B cell (primary cell): ENCODE results near the gene FAM204A. TPM values are rescaled to one million over a fixed set of nuclear protein-coding genes. Genes with fewer than 3 reads are reported as not detected.

ENCODE experiments used
- ATAC-seq: fragments of 200-7000 bp; cut with Tn5 transposase; one replicate; pipeline ENCODE4 v1.10.0; 2021; ENCODE audit warnings: low read depth, mild to moderate bottlenecking, moderate number of reproducible peaks, moderate library complexity
- CTCF ChIA-PET: fragments of 350-600 bp; sonication (Branson Sonifier 250); formaldehyde crosslinking; loops from one replicate; lab custom pipeline; 2021; ENCODE audit warnings: antibody characterized with exemption, inconsistent platforms; lab: Charles Lee
- POLR2A ChIA-PET: fragments of 350-600 bp; sonication (Branson Sonifier 250); formaldehyde crosslinking; loops from one replicate; lab custom pipeline; 2021; ENCODE audit warnings: antibody characterized with exemption; lab: Charles Lee
- DNase-seq: peaks from one replicate; pipeline ENCODE4 v3.0.0; 2013
- H2AFZ ChIP-seq: 2 replicates; pipeline ENCODE4 v1.6.1; 2012; ENCODE audit warnings: mild to moderate bottlenecking, low read depth, low read length; ENCODE audit not compliant: insufficient read depth, poor library complexity, severe bottlenecking
- H3K27ac ChIP-seq, 2 donors: 1 replicate in 1 of 2; 2 replicates in 1 of 2; pipeline ENCODE4 v1.5.1; 2012 to 2013; ENCODE audit warnings: low read length in 2 of 2, mild to moderate bottlenecking in 2 of 2, moderate library complexity in 1 of 2
- H3K27me3 ChIP-seq, 4 experiments: fragments of 200-600 bp in 1 of 4; sonication (generic) in 1 of 4; replicated peaks in 1 of 4; 1 replicate in 2 of 4; 2 replicates in 2 of 4; pipeline versions ENCODE4 v1.6.1 to v1.7.0; 2013 to 2016; ENCODE audit warnings: low read length in 3 of 4, mild to moderate bottlenecking in 2 of 4, mixed read lengths in 1 of 4, moderate library complexity in 1 of 4; ENCODE audit not compliant: insufficient read depth in 4 of 4, control insufficient read depth in 3 of 4; ENCODE audit errors: control extremely low read depth in 1 of 4
- H3K36me3 ChIP-seq, 2 experiments: replicated peaks in 1 of 2; 1 replicate in 1 of 2; 2 replicates in 1 of 2; pipeline versions ENCODE4 v1.6.1 to v1.7.1; 2013; ENCODE audit warnings: low read length in 1 of 2; ENCODE audit not compliant: insufficient read depth in 2 of 2, control insufficient read depth in 1 of 2; ENCODE audit errors: control extremely low read depth in 1 of 2, extremely low read depth in 1 of 2
- H3K4me1 ChIP-seq, 2 donors: fragments of 200-600 bp in 1 of 2; sonication (generic) in 1 of 2; 1 replicate in 1 of 2; 2 replicates in 1 of 2; pipeline versions ENCODE4 v1.5.1 to v1.6.1; 2013 to 2017; ENCODE audit warnings: low read length in 2 of 2; ENCODE audit not compliant: control insufficient read depth in 2 of 2, insufficient read depth in 2 of 2
- H3K4me2 ChIP-seq: replicated peaks from 2 replicates; pipeline ENCODE3; 2012; ENCODE audit warnings: mild to moderate bottlenecking, low read depth, low read length; ENCODE audit not compliant: poor library complexity, severe bottlenecking
- H3K4me3 ChIP-seq, 5 experiments: fragments of 200-600 bp in 1 of 5; sonication (generic) in 1 of 5; 1 replicate in 3 of 5; 2 replicates in 2 of 5; pipeline versions ENCODE4 v1.5.1 to v1.7.0; 2011 to 2016; ENCODE audit warnings: low read length in 4 of 5, mild to moderate bottlenecking in 4 of 5, low read depth in 2 of 5, control low read depth in 1 of 5, moderate library complexity in 1 of 5; ENCODE audit not compliant: insufficient read depth in 1 of 5; ENCODE audit errors: control extremely low read depth in 1 of 5, extremely low read depth in 1 of 5
- H3K79me2 ChIP-seq: fragments of 200-600 bp; sonication (generic); one replicate; pipeline ENCODE4 v1.6.0; 2016; ENCODE audit warnings: low read length; ENCODE audit not compliant: control insufficient read depth, insufficient read depth
- H3K9ac ChIP-seq: fragments of 200-600 bp; sonication (generic); 2 replicates; pipeline ENCODE4 v1.6.1; 2017; ENCODE audit warnings: mild to moderate bottlenecking, low read length, moderate library complexity
- H3K9me3 ChIP-seq, 3 donors: one replicate each; pipeline versions ENCODE4 v1.6.1 to v1.7.1; 2013; ENCODE audit warnings: low read length in 2 of 3; ENCODE audit not compliant: control insufficient read depth in 2 of 3, insufficient read depth in 1 of 3; ENCODE audit errors: control extremely low read depth in 1 of 3
- H4K20me1 ChIP-seq: 2 replicates; pipeline ENCODE4 v1.6.0; 2012; ENCODE audit warnings: mild to moderate bottlenecking, low read length; ENCODE audit not compliant: insufficient read depth, control insufficient read depth, poor library complexity, severe bottlenecking
- H3K27ac Mint-ChIP-seq: one replicate; pipeline ENCODE4 v1.8.0; 2021; ENCODE audit warnings: mixed read lengths
- H3K27me3 Mint-ChIP-seq: one replicate; pipeline ENCODE4 v1.8.0; 2021; ENCODE audit warnings: mixed read lengths
- H3K4me1 Mint-ChIP-seq: one replicate; pipeline ENCODE4 v1.8.0; 2021; ENCODE audit warnings: mixed read lengths
- H3K4me3 Mint-ChIP-seq: one replicate; pipeline ENCODE4 v1.8.0; 2021; ENCODE audit warnings: mixed read lengths
- H3K9me3 Mint-ChIP-seq: one replicate; pipeline ENCODE4 v1.8.0; 2022; ENCODE audit warnings: mixed read lengths; ENCODE audit not compliant: insufficient read depth
- EZH2 ChIP-seq: IDR thresholded peaks from 2 replicates; pipeline ENCODE4 v1.6.1; 2012; ENCODE audit warnings: borderline replicate concordance, low read depth, mild to moderate bottlenecking, moderate library complexity, low read length; ENCODE audit not compliant: insufficient read depth, poor library complexity, severe bottlenecking
- WGBS: methylation state at CpG from one replicate; pipeline ENCODE4 v1.1.5; 2013; ENCODE audit warnings: missing lambda C conversion rate; ENCODE audit not compliant: insufficient coverage; 5-methylcytosine and 5-hydroxymethylcytosine counted together
- intact Hi-C: fragments of 100-400 bp; cut with micrococcal nuclease; formaldehyde crosslinking; loops from one replicate; pipeline ENCODE4 v1.10.0; 2022
- polyA plus RNA-seq: library from polyadenylated mRNA; depleted of rRNA; stranded (reverse); fragments of >200 nt; gene quantifications from 2 replicates; pipeline ENCODE4 v1.2.3, GENCODE V29; 2012
- total RNA-seq, 2 donors: library from RNA; stranded (reverse); fragments of 120-200 nt in 1 of 2; gene quantifications; 1 replicate in 1 of 2; 2 replicates in 1 of 2; pipeline versions ENCODE4 v1.2.3 to v1.2.4, GENCODE V29; 2013 to 2022
- TF ChIP-seq, protein P1 (sequence below): fragments of 200-600 bp; IDR thresholded peaks from one replicate; pipeline ENCODE4 v1.8.0; 2022; ENCODE audit warnings: antibody characterized with exemption, mild to moderate bottlenecking

FAM204A gene
- total and polyA plus RNA-seq, 2 donors (not counting 1 experiment from before 2014, with no cell fraction given), result 14.2 to 79.8 TPM

DNA sequence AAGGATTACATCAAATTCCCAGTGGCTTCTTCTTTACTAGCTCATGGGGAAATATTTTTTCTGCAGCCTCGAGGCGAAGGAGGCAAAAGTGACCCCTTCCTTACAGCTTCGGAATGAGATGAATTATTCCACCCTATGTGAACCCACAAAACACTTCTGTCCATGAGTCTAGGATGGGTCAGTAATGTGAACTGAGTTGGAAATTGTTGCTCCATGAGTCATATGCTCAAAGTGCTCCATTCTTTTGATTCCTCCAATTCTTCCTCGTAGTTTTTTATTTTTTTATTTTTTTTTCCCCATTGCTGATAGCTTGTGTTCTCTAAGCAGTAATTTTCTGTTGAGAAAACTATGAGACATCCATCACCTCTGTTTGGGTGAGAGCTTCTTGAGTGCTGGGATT is 31.7 kb upstream of the FAM204A start:
- CTCF ChIA-PET, result no interaction called here
- H3K4me1 Mint-ChIP-seq, result no peaks in the 10 kb centered on the region
- H3K79me2 ChIP-seq, result no peaks in the 10 kb centered on the region
- no peak overlapping the region for H3K4me3 ChIP-seq
- POLR2A ChIA-PET, result no interaction called here
- no peak overlapping the region for H3K27ac ChIP-seq
- peaks cover 0 to 6% (median 2%) of the 10 kb centered on the region in 4 experiments for H3K27me3 ChIP-seq
- intact Hi-C loops, result no loop called here
- no peak for TF ChIP-seq EZH2
- TF ChIP-seq, protein P1, sequence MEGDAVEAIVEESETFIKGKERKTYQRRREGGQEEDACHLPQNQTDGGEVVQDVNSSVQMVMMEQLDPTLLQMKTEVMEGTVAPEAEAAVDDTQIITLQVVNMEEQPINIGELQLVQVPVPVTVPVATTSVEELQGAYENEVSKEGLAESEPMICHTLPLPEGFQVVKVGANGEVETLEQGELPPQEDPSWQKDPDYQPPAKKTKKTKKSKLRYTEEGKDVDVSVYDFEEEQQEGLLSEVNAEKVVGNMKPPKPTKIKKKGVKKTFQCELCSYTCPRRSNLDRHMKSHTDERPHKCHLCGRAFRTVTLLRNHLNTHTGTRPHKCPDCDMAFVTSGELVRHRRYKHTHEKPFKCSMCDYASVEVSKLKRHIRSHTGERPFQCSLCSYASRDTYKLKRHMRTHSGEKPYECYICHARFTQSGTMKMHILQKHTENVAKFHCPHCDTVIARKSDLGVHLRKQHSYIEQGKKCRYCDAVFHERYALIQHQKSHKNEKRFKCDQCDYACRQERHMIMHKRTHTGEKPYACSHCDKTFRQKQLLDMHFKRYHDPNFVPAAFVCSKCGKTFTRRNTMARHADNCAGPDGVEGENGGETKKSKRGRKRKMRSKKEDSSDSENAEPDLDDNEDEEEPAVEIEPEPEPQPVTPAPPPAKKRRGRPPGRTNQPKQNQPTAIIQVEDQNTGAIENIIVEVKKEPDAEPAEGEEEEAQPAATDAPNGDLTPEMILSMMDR, result no peak
- no peaks in the 10 kb centered on the region for H3K4me1 ChIP-seq
- H2AFZ ChIP-seq, result no peak overlapping the region
- no peak overlapping the region for H3K9ac ChIP-seq
- no peaks in the 10 kb centered on the region for H3K36me3 ChIP-seq
- H3K4me3 Mint-ChIP-seq, result no peak overlapping the region
- no CpG with 5 or more reads among the region's 4 CpGs for WGBS
- no peaks in the 10 kb centered on the region for H3K9me3 Mint-ChIP-seq
- no peaks in the 10 kb centered on the region for H3K9me3 ChIP-seq
- no peak overlapping the region for H3K4me2 ChIP-seq
- no peaks in the 10 kb centered on the region for H4K20me1 ChIP-seq
- peaks cover 34% of the 10 kb centered on the region for H3K27me3 Mint-ChIP-seq
- H3K27ac Mint-ChIP-seq, result no peak overlapping the region
- DNase-seq (no peak), ATAC-seq (no peak)

DNA sequence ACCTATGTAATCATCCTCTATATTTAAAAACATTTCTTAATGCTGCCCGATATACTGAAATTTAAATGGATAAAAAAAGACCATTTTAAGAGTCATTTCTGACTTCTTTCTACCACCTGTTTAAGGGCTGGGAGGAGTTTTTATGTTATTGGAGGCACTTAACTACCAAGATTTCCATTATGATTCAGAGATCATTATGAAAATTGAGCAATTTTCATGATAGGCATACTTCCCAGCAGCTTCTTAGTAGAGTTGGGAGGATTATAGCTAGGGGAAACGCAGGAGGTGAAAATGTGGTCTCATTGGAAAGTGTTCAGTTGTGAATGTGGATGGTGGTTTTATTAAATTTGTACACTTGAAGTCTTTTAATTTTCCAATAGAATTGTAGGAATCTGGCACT is 28.4 kb upstream of the FAM204A start:
- DNase-seq, result no peak
- Histone ChIP-seq H3K27ac (no peak overlapping the region), H3K79me2 (no peaks in the 10 kb centered on the region), H3K4me2 (no peak overlapping the region), H3K9ac (no peak overlapping the region), H2AFZ (no peak overlapping the region), H3K4me1 (no peaks in the 10 kb centered on the region), H4K20me1 (no peaks in the 10 kb centered on the region), H3K4me3 (no peak overlapping the region), H3K9me3 (peaks cover 0 to 7% (median 3%) of the 10 kb centered on the region in 3 donors), H3K36me3 (no peaks in the 10 kb centered on the region), H3K27me3 (peaks cover 0 to 7% (median 2%) of the 10 kb centered on the region in 4 experiments)
- no peak overlapping the region for H3K4me3 Mint-ChIP-seq
- H3K27me3 Mint-ChIP-seq, result peaks cover 14% of the 10 kb centered on the region
- no peak overlapping the region for H3K27ac Mint-ChIP-seq
- TF ChIP-seq EZH2, result no peak
- TF ChIP-seq, protein P1, result no peak
- intact Hi-C loops, result no loop called here
- WGBS, result 100% methylated on average over 1 of the region's 2 CpGs
- ATAC-seq, result no peak
- H3K4me1 Mint-ChIP-seq, result no peaks in the 10 kb centered on the region
- peaks cover 8% of the 10 kb centered on the region for H3K9me3 Mint-ChIP-seq
- ChIA-PET POLR2A (no interaction called here), CTCF (no interaction called here)
